ENCODE results near the gene GNRHR. TPM values are rescaled to one million over a fixed set of nuclear protein-coding genes. Genes with fewer than 3 reads are reported as not detected.
A peak's percentile ranks its signal among the peaks of the same experiment; 100 is the strongest.

The GNRHR gene
- total and polyA plus RNA-seq, 2 experiments from 2014 or later = not detected

DNA sequence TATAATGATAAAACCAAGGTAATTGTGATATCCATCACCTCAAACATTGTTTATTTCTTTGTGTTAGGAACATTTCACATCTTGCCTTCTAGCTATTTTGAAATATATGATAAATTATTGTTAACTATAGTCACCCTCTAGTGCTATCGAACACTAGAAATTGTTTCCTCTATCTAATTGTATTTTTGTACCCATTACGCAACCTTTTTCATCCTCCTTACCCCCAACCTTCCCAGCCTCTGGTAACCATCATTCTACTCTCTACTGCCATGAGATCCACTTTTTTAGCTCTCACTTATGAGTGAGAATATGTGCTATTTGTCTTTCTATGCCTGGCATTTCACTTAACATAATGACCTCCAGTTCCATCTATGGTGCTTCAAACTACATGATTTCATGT lies 49.3 kb downstream of the GNRHR start:
- Histone ChIP-seq H3K9me2 (replicated peaks; ENCODE audit: insufficient read depth) (no peaks in the 10 kb centered on the region), H3K4me1 (ENCODE audit: insufficient read depth) (peaks cover 3% of the 10 kb centered on the region), H3K36me3 (replicated peaks; ENCODE audit: insufficient read depth, low read depth) (no peaks in the 10 kb centered on the region), H4K20me1 (ENCODE audit: insufficient read depth, poor library complexity, severe bottlenecking) (no peaks in the 10 kb centered on the region), H3K27ac (no peak overlapping the region), H3K4me3 (no peak overlapping the region), H3K27me3 (no peaks in the 10 kb centered on the region), H3K9me3 (ENCODE audit: low read depth) (no peaks in the 10 kb centered on the region), H3K4me2 (no peak overlapping the region), H3K79me2 (peaks cover 72% of the 10 kb centered on the region), H2AFZ (no peak overlapping the region)
- DNase-seq (ENCODE audit: low spot score) = no peak
- 98% methylated on average over 2 of the region's 2 CpGs for WGBS (ENCODE audit: low lambda C conversion rate, missing lambda C conversion rate)
- TF ChIP-seq CTCF (IDR thresholded peaks at IDR 0.05; ENCODE audit: poor library complexity) = no peak
- no peak for TF ChIP-seq EZH2 (IDR thresholded peaks at IDR 0.05; ENCODE audit: borderline replicate concordance)
- no peak for TF ChIP-seq EZH2phosphoT487 (IDR thresholded peaks at IDR 0.05; ENCODE audit: low read depth, severe bottlenecking, unreplicated experiment)

GRCh38 chr4:67702166-67702565 lies 52.0 kb downstream of the GNRHR start:
- no peaks in the 10 kb centered on the region for H3K9me3 ChIP-seq (ENCODE audit: low read depth)
- H3K36me3 ChIP-seq (replicated peaks; ENCODE audit: insufficient read depth, low read depth) = no peaks in the 10 kb centered on the region
- WGBS (ENCODE audit: low lambda C conversion rate, missing lambda C conversion rate) = 94% methylated on average over 2 of the region's 2 CpGs
- H4K20me1 ChIP-seq (ENCODE audit: insufficient read depth, poor library complexity, severe bottlenecking) = peaks cover 5% of the 10 kb centered on the region
- TF ChIP-seq EZH2 (IDR thresholded peaks at IDR 0.05; ENCODE audit: borderline replicate concordance) (no peak), CTCF (IDR thresholded peaks at IDR 0.05; ENCODE audit: poor library complexity) (no peak), EZH2phosphoT487 (IDR thresholded peaks at IDR 0.05; ENCODE audit: low read depth, severe bottlenecking, unreplicated experiment) (no peak)
- peaks cover 10% of the 10 kb centered on the region for H3K4me1 ChIP-seq (ENCODE audit: insufficient read depth)
- H3K4me2 ChIP-seq = peak overlapping the region; percentile 72
- peaks cover 76% of the 10 kb centered on the region for H3K79me2 ChIP-seq
- H3K9me2 ChIP-seq (replicated peaks; ENCODE audit: insufficient read depth) = no peaks in the 10 kb centered on the region
- peak overlapping the region; percentile 37 for H3K4me3 ChIP-seq
- H3K27ac ChIP-seq = peak overlapping the region; percentile 84
- H3K27me3 ChIP-seq = no peaks in the 10 kb centered on the region
- peak overlapping the region; percentile 69 for H2AFZ ChIP-seq
- no peak for DNase-seq (ENCODE audit: low spot score)

- Histone ChIP-seq H3K36me3 (replicated peaks; ENCODE audit: insufficient read depth, low read depth) (no peaks in the 10 kb centered on the region), H3K79me2 (peaks cover 79% of the 10 kb centered on the region), H2AFZ (peak overlapping the region; percentile 69), H3K9me2 (replicated peaks; ENCODE audit: insufficient read depth) (no peaks in the 10 kb centered on the region), H3K27me3 (no peaks in the 10 kb centered on the region), H3K9me3 (ENCODE audit: low read depth) (no peaks in the 10 kb centered on the region), H3K27ac (peak overlapping the region; percentile 84), H4K20me1 (ENCODE audit: insufficient read depth, poor library complexity, severe bottlenecking) (peaks cover 5% of the 10 kb centered on the region), H3K4me1 (ENCODE audit: insufficient read depth) (peaks cover 10% of the 10 kb centered on the region), H3K4me2 (peak overlapping the region; percentile 72), H3K4me3 (peak overlapping the region; percentile 37)
- TF ChIP-seq EZH2phosphoT487 (IDR thresholded peaks at IDR 0.05; ENCODE audit: low read depth, severe bottlenecking, unreplicated experiment) (no peak), EZH2 (IDR thresholded peaks at IDR 0.05; ENCODE audit: borderline replicate concordance) (no peak), CTCF (IDR thresholded peaks at IDR 0.05; ENCODE audit: poor library complexity) (no peak)
- 13% methylated on average over 4 of the region's 4 CpGs for WGBS (ENCODE audit: low lambda C conversion rate, missing lambda C conversion rate)
- no peak for DNase-seq (ENCODE audit: low spot score)
Measured at GRCh38 chr4:67701517-67701850, 52.7 kb downstream of the GNRHR start.
